Body of pancreas (tissue), 4 donors: ENCODE measurements around the gene DCAF7. TPM values are rescaled to one million over a fixed set of nuclear protein-coding genes. Genes with fewer than 3 reads are reported as not detected.

Source experiments
- ATAC-seq: fragments of 150-250 bp; one replicate; pipeline ENCODE4 v1.9.1; 2016
- DNase-seq, 4 donors: peaks; one replicate each; pipeline ENCODE4 v3.0.0-alpha.2; 2019
- H3K27ac ChIP-seq, 4 donors: fragments of 200-600 bp; sonication (generic); 1 replicate in 3 of 4; 2 replicates in 1 of 4; pipeline versions ENCODE4 v1.5.1 to v1.6.1; 2016 to 2019; ENCODE audit warnings: mild to moderate bottlenecking in 1 of 4, mixed read lengths in 1 of 4, moderate library complexity in 1 of 4
- H3K27me3 ChIP-seq, 2 donors: fragments of 200-600 bp; sonication (generic); one replicate each; pipeline ENCODE4 v1.6.0; 2016; ENCODE audit warnings: mild to moderate bottlenecking in 1 of 2
- H3K36me3 ChIP-seq, 2 donors: fragments of 200-600 bp; sonication (generic); replicated peaks in 1 of 2; 2 replicates each; pipeline ENCODE4 v1.5.1; 2016; ENCODE audit warnings: low read depth in 2 of 2; ENCODE audit not compliant: insufficient read depth in 1 of 2
- H3K4me1 ChIP-seq: fragments of 200-600 bp; sonication (generic); one replicate; pipeline ENCODE4 v1.6.0; 2016
- H3K4me3 ChIP-seq, 2 donors: fragments of 200-600 bp; sonication (generic); 1 replicate in 1 of 2; 2 replicates in 1 of 2; pipeline ENCODE4 v1.5.1; 2016 to 2019
- H3K9me3 ChIP-seq, 3 donors: fragments of 200-600 bp; sonication (generic); 1 replicate in 2 of 3; 2 replicates in 1 of 3; pipeline ENCODE4 v1.5.1; 2016
- POLR2A ChIP-seq, 3 donors: fragments of 450-650 bp; IDR thresholded peaks; one replicate each; pipeline ENCODE4 v1.6.1; 2016; ENCODE audit warnings: antibody characterized with exemption in 3 of 3, mild to moderate bottlenecking in 2 of 3
- WGBS, 2 donors: methylation state at CpG; one replicate each; pipeline ENCODE4 v1.1.5; 2017; 5-methylcytosine and 5-hydroxymethylcytosine counted together
- intact Hi-C: fragments of 100-400 bp; cut with DNase I; formaldehyde crosslinking; loops from one replicate; pipeline ENCODE4 v1.15.1; 2023
- total RNA-seq, 2 donors: library from RNA; depleted of rRNA; stranded (reverse); fragments of >200 nt; gene quantifications; one replicate each; pipeline ENCODE4 v1.1.0, GENCODE V29; 2016
- TF ChIP-seq, protein P1 (sequence below), 7 experiments: fragments of 450-650 bp in 4 of 7; fragments of 200-600 bp in 3 of 7; sonication (generic) in 3 of 7; IDR thresholded peaks; one replicate each; pipeline ENCODE4 v1.5.1; 2016 to 2019; ENCODE audit warnings: antibody characterized with exemption in 7 of 7

DCAF7 gene
- total RNA-seq, 2 donors from 2014 or later = 16.8 to 16.9 TPM

DNA sequence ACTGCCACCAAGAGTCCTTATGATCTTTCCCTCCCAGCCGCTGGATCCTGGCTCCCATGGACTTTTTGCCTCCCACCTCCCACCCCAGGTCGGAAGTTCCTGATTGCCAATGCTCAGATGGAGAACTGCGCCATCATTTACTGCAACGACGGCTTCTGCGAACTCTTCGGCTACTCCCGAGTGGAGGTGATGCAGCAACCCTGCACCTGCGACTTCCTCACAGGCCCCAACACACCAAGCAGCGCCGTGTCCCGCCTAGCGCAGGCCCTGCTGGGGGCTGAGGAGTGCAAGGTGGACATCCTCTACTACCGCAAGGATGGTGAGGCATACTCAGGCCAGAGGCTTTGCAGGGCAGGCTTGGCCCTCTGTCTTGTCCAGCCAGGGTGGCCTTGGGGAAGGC, 26.2 kb upstream of the DCAF7 start:
- Histone ChIP-seq H3K36me3 (no peaks in the 10 kb centered on the region), H3K9me3 (no peaks in the 10 kb centered on the region), H3K27ac (no peak overlapping the region), H3K4me1 (peaks cover 6% of the 10 kb centered on the region), H3K27me3 (no peaks in the 10 kb centered on the region), H3K4me3 (no peak overlapping the region)
- ATAC-seq = no peak
- intact Hi-C loops = no loop called here
- DNase-seq = no peak
- TF ChIP-seq, protein P1, sequence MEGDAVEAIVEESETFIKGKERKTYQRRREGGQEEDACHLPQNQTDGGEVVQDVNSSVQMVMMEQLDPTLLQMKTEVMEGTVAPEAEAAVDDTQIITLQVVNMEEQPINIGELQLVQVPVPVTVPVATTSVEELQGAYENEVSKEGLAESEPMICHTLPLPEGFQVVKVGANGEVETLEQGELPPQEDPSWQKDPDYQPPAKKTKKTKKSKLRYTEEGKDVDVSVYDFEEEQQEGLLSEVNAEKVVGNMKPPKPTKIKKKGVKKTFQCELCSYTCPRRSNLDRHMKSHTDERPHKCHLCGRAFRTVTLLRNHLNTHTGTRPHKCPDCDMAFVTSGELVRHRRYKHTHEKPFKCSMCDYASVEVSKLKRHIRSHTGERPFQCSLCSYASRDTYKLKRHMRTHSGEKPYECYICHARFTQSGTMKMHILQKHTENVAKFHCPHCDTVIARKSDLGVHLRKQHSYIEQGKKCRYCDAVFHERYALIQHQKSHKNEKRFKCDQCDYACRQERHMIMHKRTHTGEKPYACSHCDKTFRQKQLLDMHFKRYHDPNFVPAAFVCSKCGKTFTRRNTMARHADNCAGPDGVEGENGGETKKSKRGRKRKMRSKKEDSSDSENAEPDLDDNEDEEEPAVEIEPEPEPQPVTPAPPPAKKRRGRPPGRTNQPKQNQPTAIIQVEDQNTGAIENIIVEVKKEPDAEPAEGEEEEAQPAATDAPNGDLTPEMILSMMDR (IDR thresholded peaks at IDR 0.05) = no peak
- TF ChIP-seq POLR2A (IDR thresholded peaks at IDR 0.05) = no peak
- 90 to 91% methylated on average over 10 to 14 of the region's 14 CpGs for whole genome bisulfite sequencing, 2 donors

DNA sequence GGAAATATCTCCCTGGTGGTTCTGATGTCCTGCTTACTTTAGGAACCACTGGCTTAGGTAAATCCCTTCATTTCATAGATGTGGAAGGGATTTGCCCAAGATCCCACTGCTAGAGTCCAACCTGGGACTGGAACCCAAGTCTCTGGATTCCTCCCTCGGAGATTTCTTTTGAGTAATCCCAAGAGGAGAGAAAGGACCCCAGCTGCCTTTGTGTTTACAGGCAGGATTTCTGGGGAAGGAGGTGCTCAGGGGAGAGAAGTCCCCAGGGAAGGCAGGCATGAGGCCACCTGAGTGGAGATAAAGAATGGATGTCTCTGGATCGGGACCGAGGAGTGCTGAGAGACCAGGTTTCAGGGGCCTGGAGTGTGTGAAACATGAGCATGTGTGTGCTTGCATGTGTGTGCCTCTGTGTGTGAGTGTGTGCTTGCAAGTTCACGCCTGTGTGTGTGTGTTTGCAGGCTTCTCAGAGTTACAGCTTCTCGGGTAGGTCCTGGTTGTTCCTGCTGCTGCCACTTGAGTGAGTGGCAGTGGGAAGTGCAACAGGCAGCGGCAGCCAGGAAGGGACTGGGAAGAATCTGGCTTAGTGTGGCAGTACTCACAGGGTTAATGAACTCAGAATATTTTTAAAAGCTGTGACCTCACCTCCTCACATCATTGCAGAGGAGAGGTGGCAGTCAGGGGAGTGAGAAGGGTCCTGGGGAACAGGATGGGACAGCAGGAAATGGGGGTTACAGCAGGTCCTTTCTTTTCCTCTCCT, 24.9 kb upstream of the DCAF7 start:
- H3K9me3 ChIP-seq = no peaks in the 10 kb centered on the region
- no peak for TF ChIP-seq POLR2A (IDR thresholded peaks at IDR 0.05)
- TF ChIP-seq, protein P1 (IDR thresholded peaks at IDR 0.05) = no peak
- intact Hi-C loops = no loop called here
- peaks cover 5% of the 10 kb centered on the region for H3K4me1 ChIP-seq
- H3K4me3 ChIP-seq = no peak overlapping the region
- H3K27ac ChIP-seq = no peak overlapping the region
- ATAC-seq = no peak
- WGBS, 2 donors = 54 to 77% methylated on average over 6 of the region's 6 CpGs
- no peak for DNase-seq
- no peaks in the 10 kb centered on the region for H3K27me3 ChIP-seq
- H3K36me3 ChIP-seq = no peaks in the 10 kb centered on the region

DNA sequence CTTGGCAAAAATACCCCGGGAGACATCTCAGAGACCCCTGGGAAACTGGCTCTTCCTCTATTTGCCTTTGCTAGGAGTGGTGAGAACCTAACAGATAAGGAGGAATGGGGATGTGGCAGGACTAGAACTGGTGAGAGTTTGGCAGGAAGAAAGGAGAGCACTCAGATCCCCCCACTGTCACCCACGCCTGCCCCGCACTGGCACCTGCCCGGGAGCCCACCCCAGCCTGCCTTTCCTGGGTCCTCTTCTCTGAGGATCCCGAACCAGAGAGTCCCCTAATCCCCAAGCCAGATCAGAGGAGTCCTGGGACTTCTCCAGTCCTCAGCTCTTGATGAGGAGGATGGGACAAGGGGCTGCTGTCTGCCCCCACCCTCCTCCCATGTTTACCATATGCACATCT, 23.4 kb upstream of the DCAF7 start:
- Histone ChIP-seq H3K36me3 (no peaks in the 10 kb centered on the region), H3K9me3 (no peaks in the 10 kb centered on the region), H3K27ac (no peak overlapping the region), H3K4me3 (no peak overlapping the region), H3K27me3 (no peaks in the 10 kb centered on the region), H3K4me1 (no peaks in the 10 kb centered on the region)
- WGBS, 2 donors = 54 to 65% methylated on average over 5 of the region's 5 CpGs
- TF ChIP-seq POLR2A (IDR thresholded peaks at IDR 0.05) = no peak
- TF ChIP-seq, protein P1 (IDR thresholded peaks at IDR 0.05) = no peak
- intact Hi-C loops = no loop called here
- DNase-seq (no peak), ATAC-seq (no peak)

DNA sequence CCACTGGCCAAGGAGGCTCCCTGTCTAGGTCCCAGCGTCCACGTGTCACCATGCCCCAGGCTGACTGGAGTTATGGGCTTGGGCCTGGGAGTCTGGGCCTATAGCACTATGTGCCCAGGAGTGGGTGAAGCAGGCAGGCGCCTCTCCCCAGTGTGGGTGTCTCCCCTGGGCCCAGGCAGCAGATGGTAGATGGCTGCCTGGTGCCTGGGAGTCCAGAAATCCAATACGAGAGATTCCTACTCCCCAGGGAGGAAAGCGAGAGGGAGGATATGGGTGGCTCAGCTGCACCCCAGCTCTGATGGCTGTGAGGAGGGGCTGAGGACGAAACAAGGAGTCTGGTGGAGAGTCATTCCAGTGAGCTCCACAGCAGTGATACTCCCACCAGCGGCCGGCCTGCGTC, 22.1 kb upstream of the DCAF7 start:
- intact Hi-C loops = no loop called here
- H3K27me3 ChIP-seq = no peaks in the 10 kb centered on the region
- no peaks in the 10 kb centered on the region for H3K9me3 ChIP-seq
- TF ChIP-seq POLR2A (IDR thresholded peaks at IDR 0.05) = no peak
- TF ChIP-seq, protein P1 (IDR thresholded peaks at IDR 0.05) = no peak
- H3K27ac ChIP-seq = no peak overlapping the region
- no peak overlapping the region for H3K4me3 ChIP-seq
- H3K36me3 ChIP-seq = no peaks in the 10 kb centered on the region
- DNase-seq (no peak), ATAC-seq (no peak)
- whole genome bisulfite sequencing, 2 donors = 90 to 92% methylated on average over 9 of the region's 9 CpGs
- H3K4me1 ChIP-seq = no peaks in the 10 kb centered on the region
